ENCODE data around the gene COL9A1.
"Not testable (repeated sequence)": the region's sequence is repeated elsewhere in the genome, so short reads cannot be mapped to it uniquely, and the experiment has no call there.

The COL9A1 gene

DNA sequence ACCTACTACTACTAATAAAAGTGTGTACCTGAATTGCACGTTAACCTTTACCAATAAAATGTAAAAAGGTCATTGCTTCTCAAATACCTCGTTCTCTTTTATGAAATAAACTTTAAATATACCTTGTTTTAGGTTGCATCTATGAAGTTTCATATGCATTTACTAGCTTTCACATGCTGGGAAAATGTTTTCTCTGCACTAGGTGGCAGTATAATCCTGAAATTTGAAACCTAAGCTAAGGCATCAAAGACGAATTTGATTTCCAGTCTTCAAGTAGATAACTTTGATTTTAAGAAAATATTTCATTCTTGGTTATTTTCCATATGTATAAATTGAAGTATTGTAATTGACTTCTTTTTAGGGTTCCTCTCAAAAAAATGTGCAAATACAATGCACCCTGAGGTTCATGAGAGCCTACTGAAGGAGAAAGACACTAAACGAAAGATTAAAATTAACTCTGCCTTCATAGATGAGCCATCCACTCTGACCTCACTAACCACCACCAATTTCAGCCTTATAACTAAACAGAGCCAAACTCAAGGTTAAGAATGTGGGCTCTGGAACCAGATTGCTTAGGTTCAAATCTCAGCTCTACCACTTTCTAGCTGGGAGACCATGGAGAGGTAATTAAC is 7.3 kb upstream of the COL9A1 start:
- TF ChIP-seq CTCF (conservative IDR thresholded peaks at IDR 0.05; ENCODE audit: low read depth, low read length), result peak; percentile 69
- H3K4me3 ChIP-seq (ENCODE audit: low read length), result no peak overlapping the region
- DNase-seq (ENCODE audit: low read depth), result peak; percentile 11

GRCh38 chr6:70309243-70309642 is 6.4 kb upstream of the COL9A1 start:
- no peak overlapping the region for H3K4me3 ChIP-seq (ENCODE audit: low read length)
- no peak for TF ChIP-seq CTCF (conservative IDR thresholded peaks at IDR 0.05; ENCODE audit: low read depth, low read length)
- DNase-seq (ENCODE audit: low read depth), result no peak

DNA sequence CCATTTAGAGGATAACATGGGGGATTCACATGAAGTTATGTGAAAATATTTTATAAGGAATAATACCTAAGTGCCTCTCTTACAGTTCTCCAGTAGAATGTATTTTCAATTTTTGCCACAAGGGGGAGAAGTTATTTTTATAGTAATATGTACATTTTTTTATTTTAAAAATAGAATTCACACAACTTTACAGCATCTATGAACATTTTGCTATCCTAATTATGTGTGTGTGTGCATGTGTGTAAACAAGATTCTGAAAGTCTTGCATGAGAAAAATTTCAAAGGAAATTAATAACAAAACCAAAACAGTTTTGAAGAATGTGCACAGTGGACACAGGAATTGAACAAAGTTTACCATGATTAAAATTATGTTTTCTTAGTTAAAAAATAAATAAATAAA is 5.3 kb upstream of the COL9A1 start:
- not testable (repeated sequence) for DNase-seq (ENCODE audit: low read depth); H3K4me3 ChIP-seq (ENCODE audit: low read length)

DNA sequence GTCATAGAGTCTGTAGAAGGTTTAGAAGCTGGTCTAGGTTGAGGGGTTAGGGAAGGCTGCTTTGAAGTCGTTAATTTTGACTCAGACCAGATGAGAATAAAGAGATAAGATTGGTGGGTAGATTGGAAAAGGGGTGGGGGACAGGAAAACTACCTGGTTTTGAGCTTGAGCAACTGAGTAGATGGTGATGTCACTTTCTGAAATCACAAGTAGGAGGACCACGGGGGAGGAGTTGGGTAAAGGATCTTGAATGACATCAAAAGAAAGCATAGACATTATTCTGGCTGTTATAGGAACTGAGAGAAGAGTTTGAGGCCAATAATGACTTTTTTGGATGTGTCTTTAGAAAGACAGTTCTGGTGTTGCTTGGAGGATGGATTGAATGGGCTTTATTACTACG is 4.1 kb upstream of the COL9A1 start:
- DNase-seq (ENCODE audit: low read depth), result no peak
- TF ChIP-seq CTCF (conservative IDR thresholded peaks at IDR 0.05; ENCODE audit: low read depth, low read length), result no peak
- H3K4me3 ChIP-seq (ENCODE audit: low read length), result no peak overlapping the region

DNA sequence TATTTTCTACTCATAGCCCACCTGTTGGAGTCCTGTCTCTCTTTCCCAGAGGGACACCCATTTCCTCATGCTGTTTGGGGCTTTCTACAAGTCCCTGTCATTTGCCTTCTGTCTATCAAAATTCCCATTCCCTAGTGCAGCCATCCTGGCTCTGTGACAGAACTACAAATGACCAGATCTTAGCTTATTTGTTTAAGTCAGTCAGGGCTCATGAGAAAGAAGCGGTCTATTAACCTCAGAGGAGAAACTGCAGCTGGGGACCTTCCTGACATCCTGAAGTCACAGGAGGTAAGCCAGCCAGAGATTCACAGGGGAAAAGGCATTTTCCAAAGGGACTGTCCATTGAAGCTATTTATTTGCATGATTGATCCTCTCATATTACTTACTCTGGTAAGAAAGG is 1.7 kb upstream of the COL9A1 start:
- no peak for DNase-seq (ENCODE audit: low read depth)
- TF ChIP-seq CTCF (conservative IDR thresholded peaks at IDR 0.05; ENCODE audit: low read depth, low read length), result no peak
- no peak overlapping the region for H3K4me3 ChIP-seq (ENCODE audit: low read length)

- TF ChIP-seq CTCF (conservative IDR thresholded peaks at IDR 0.05; ENCODE audit: low read depth, low read length), result no peak
- no peak for DNase-seq (ENCODE audit: low read depth)
- H3K4me3 ChIP-seq (ENCODE audit: low read length), result no peak overlapping the region
Observed at GRCh38 chr6:70299456-70299855, 3.4 kb downstream of the COL9A1 start.

DNA sequence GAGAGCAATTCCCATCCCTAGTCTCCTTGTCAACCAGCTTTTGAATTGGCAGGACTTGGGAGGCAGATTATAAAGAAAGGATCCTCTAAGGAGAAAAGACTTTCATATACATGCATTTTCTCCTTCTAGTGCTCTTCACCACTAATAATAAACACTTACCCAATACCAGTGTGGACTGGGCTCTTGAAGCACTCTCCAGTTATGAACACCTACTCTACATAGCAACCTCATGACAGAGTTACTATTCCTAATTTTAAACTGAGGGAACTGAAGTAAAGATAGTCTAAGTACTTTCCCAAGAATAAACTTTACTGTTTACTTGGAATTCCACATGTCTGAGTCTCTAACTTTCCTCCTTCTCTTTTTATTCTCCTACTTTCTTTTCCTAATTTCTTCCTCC is 4.8 kb downstream of the COL9A1 start:
- DNase-seq (ENCODE audit: low read depth), result no peak
- no peak for TF ChIP-seq CTCF (conservative IDR thresholded peaks at IDR 0.05; ENCODE audit: low read depth, low read length)
- no peak overlapping the region for H3K4me3 ChIP-seq (ENCODE audit: low read length)

- no peak for DNase-seq (ENCODE audit: low read depth)
- no peak for TF ChIP-seq CTCF (conservative IDR thresholded peaks at IDR 0.05; ENCODE audit: low read depth, low read length)
- no peak overlapping the region for H3K4me3 ChIP-seq (ENCODE audit: low read length)
Observed at GRCh38 chr6:70292193-70292592, 10.7 kb downstream of the COL9A1 start.
